Mesenchymal stem cell (in vitro differentiated cells and primary cell): ENCODE results near the gene AGAP6.
"Not testable (repeated sequence)": the region's sequence is repeated elsewhere in the genome, so short reads cannot be mapped to it uniquely, and the experiment has no call there.

Experiments used
- DNase-seq: peaks from one replicate; pipeline ENCODE4 v3.0.0-alpha.2; 2013
- H2AFZ ChIP-seq: one replicate; pipeline ENCODE4 v1.6.1; 2013; ENCODE audit warnings: low read depth, mild to moderate bottlenecking, control low read depth, inconsistent platforms, low read length, moderate library complexity
- H2AK5ac ChIP-seq: 2 replicates; pipeline ENCODE4 v1.6.1; 2013; ENCODE audit warnings: low read length, moderate library complexity, mild to moderate bottlenecking, inconsistent platforms; ENCODE audit not compliant: severe bottlenecking
- H2BK120ac ChIP-seq: one replicate; pipeline ENCODE4 v1.6.1; 2013; ENCODE audit warnings: low read depth, mild to moderate bottlenecking, inconsistent platforms, low read length, moderate library complexity
- H2BK12ac ChIP-seq, 2 experiments: one replicate each; pipeline ENCODE4 v1.6.1; 2013; ENCODE audit warnings: inconsistent platforms in 2 of 2, low read length in 2 of 2, mild to moderate bottlenecking in 2 of 2, moderate library complexity in 2 of 2, control low read depth in 1 of 2
- H2BK15ac ChIP-seq: one replicate; pipeline ENCODE4 v1.6.1; 2013; ENCODE audit warnings: mild to moderate bottlenecking, low read depth, inconsistent platforms; ENCODE audit not compliant: poor library complexity, severe bottlenecking
- H2BK5ac ChIP-seq: 2 replicates; pipeline ENCODE4 v1.6.1; 2013; ENCODE audit warnings: low read depth, mild to moderate bottlenecking, low read length, control low read depth, inconsistent platforms; ENCODE audit not compliant: poor library complexity, severe bottlenecking
- H3K14ac ChIP-seq, 2 experiments: one replicate each; pipeline ENCODE4 v1.6.1; 2013; ENCODE audit warnings: inconsistent platforms in 2 of 2, low read length in 2 of 2, control low read depth in 1 of 2, mild to moderate bottlenecking in 1 of 2, moderate library complexity in 1 of 2
- H3K18ac ChIP-seq, 2 experiments: one replicate each; pipeline ENCODE4 v1.6.1; 2013; ENCODE audit warnings: inconsistent platforms in 2 of 2, low read length in 2 of 2, control low read depth in 1 of 2, low read depth in 1 of 2, mild to moderate bottlenecking in 1 of 2
- H3K23ac ChIP-seq, 2 experiments: one replicate each; pipeline ENCODE4 v1.6.1; 2013; ENCODE audit warnings: inconsistent platforms in 2 of 2, low read length in 2 of 2, mild to moderate bottlenecking in 2 of 2, moderate library complexity in 2 of 2, control low read depth in 1 of 2
- H3K27ac ChIP-seq: 2 replicates; pipeline ENCODE4 v1.5.1; 2013; ENCODE audit warnings: mild to moderate bottlenecking, moderate library complexity, low read length, control low read depth, inconsistent platforms; ENCODE audit not compliant: poor library complexity, severe bottlenecking
- H3K27me3 ChIP-seq, 2 experiments: 2 replicates each; pipeline versions ENCODE4 v1.6.1 to v1.7.0; 2013; ENCODE audit warnings: low read length in 2 of 2, mild to moderate bottlenecking in 2 of 2, moderate library complexity in 2 of 2, control low read depth in 1 of 2, inconsistent platforms in 1 of 2; ENCODE audit not compliant: control insufficient read depth in 1 of 2, insufficient read depth in 1 of 2
- H3K36me3 ChIP-seq, 2 experiments: 2 replicates each; pipeline versions ENCODE4 v1.6.1 to v1.7.0; 2013; ENCODE audit warnings: low read length in 2 of 2, control low read depth in 1 of 2, inconsistent platforms in 1 of 2, low read depth in 1 of 2, mild to moderate bottlenecking in 1 of 2; ENCODE audit not compliant: insufficient read depth in 2 of 2, control insufficient read depth in 1 of 2
- H3K4ac ChIP-seq, 2 experiments: one replicate each; pipeline ENCODE4 v1.6.1; 2013; ENCODE audit warnings: inconsistent platforms in 2 of 2, low read length in 2 of 2, mild to moderate bottlenecking in 2 of 2, moderate library complexity in 2 of 2, control low read depth in 1 of 2, low read depth in 1 of 2
- H3K4me1 ChIP-seq: 2 replicates; pipeline ENCODE4 v1.6.1; 2013; ENCODE audit warnings: low read depth, low read length, control low read depth; ENCODE audit not compliant: control insufficient read depth, insufficient read depth
- H3K4me2 ChIP-seq: 2 replicates; pipeline ENCODE4 v1.6.1; 2013; ENCODE audit warnings: low read length, mild to moderate bottlenecking, inconsistent platforms; ENCODE audit not compliant: poor library complexity, severe bottlenecking
- H3K4me3 ChIP-seq, 2 experiments: 2 replicates each; pipeline versions ENCODE4 v1.5.1 to v1.7.0; 2013; ENCODE audit warnings: low read length in 2 of 2, mild to moderate bottlenecking in 2 of 2, control low read depth in 1 of 2, low read depth in 1 of 2; ENCODE audit not compliant: insufficient read depth in 1 of 2
- H3K79me1 ChIP-seq: replicated peaks from 2 replicates; pipeline ENCODE4 v1.6.1; 2013; ENCODE audit warnings: mild to moderate bottlenecking, control low read depth, low read length, inconsistent platforms; ENCODE audit not compliant: poor library complexity, severe bottlenecking
- H3K9ac ChIP-seq: 2 replicates; pipeline ENCODE4 v1.7.0; 2013; ENCODE audit warnings: mild to moderate bottlenecking, low read length, moderate library complexity
- H3K9me3 ChIP-seq: 2 replicates; pipeline ENCODE4 v1.7.0; 2013; ENCODE audit warnings: mild to moderate bottlenecking, low read length; ENCODE audit not compliant: control insufficient read depth
- H4K8ac ChIP-seq: one replicate; pipeline ENCODE4 v1.6.1; 2013; ENCODE audit warnings: inconsistent platforms, mild to moderate bottlenecking, low read length, moderate library complexity
- H4K91ac ChIP-seq: one replicate; pipeline ENCODE4 v1.6.1; 2013; ENCODE audit warnings: mild to moderate bottlenecking, low read length, inconsistent platforms
- WGBS: methylation state at CpG from one replicate; pipeline ENCODE4 v1.1.7; 2013; ENCODE audit warnings: mixed read lengths; 5-methylcytosine and 5-hydroxymethylcytosine counted together

AGAP6 gene

GRCh38 chr10:50016926-50017325 is 28.7 kb downstream of the AGAP6 start:
- H2AK5ac ChIP-seq, H3K9ac ChIP-seq, DNase-seq, H3K4ac ChIP-seq, H3K4me1 ChIP-seq, H2BK15ac ChIP-seq, H3K9me3 ChIP-seq, H3K36me3 ChIP-seq, H2BK12ac ChIP-seq, H3K4me3 ChIP-seq, H3K79me1 ChIP-seq, H3K27ac ChIP-seq, H3K18ac ChIP-seq, H3K27me3 ChIP-seq, H3K23ac ChIP-seq, H2BK5ac ChIP-seq, H2AFZ ChIP-seq, H3K4me2 ChIP-seq, H3K14ac ChIP-seq, H4K8ac ChIP-seq, H4K91ac ChIP-seq, H2BK120ac ChIP-seq: not testable (repeated sequence)
- 100% methylated on average over 2 of the region's 5 CpGs for WGBS

- H2BK12ac ChIP-seq, H3K18ac ChIP-seq, H3K36me3 ChIP-seq, H3K4me1 ChIP-seq, H3K9ac ChIP-seq, H4K8ac ChIP-seq, H2BK120ac ChIP-seq, H3K4me3 ChIP-seq, H3K14ac ChIP-seq, H3K4ac ChIP-seq, DNase-seq, H4K91ac ChIP-seq, H3K9me3 ChIP-seq, H2AFZ ChIP-seq, H2BK15ac ChIP-seq, H3K23ac ChIP-seq, H3K27me3 ChIP-seq, H3K79me1 ChIP-seq, H2BK5ac ChIP-seq, H3K27ac ChIP-seq, H3K4me2 ChIP-seq, H2AK5ac ChIP-seq: not testable (repeated sequence)
- WGBS: 83% methylated on average over 1 of the region's 5 CpGs
Observed at GRCh38 chr10:50017646-50018045, 29.4 kb downstream of the AGAP6 start.

GRCh38 chr10:50019279-50019678 is 31.1 kb downstream of the AGAP6 start:
- H3K79me1 ChIP-seq, H3K4me1 ChIP-seq, H3K4me2 ChIP-seq, H4K91ac ChIP-seq, H2BK12ac ChIP-seq, H2BK5ac ChIP-seq, H3K27ac ChIP-seq, H3K36me3 ChIP-seq, H4K8ac ChIP-seq, H3K9ac ChIP-seq, DNase-seq, H2AFZ ChIP-seq, H3K4ac ChIP-seq, H3K18ac ChIP-seq, H3K9me3 ChIP-seq, H3K23ac ChIP-seq, H2BK15ac ChIP-seq, H3K14ac ChIP-seq, H3K27me3 ChIP-seq, H2AK5ac ChIP-seq, H2BK120ac ChIP-seq, H3K4me3 ChIP-seq: not testable (repeated sequence)
- WGBS: 92% methylated on average over 3 of the region's 3 CpGs

- H3K14ac ChIP-seq: peak overlapping the region in 1 of 2 experiments; percentile 60
- H3K9me3 ChIP-seq, H4K8ac ChIP-seq, H3K4me2 ChIP-seq, H2AK5ac ChIP-seq, H3K18ac ChIP-seq, H3K4me3 ChIP-seq, H3K36me3 ChIP-seq, H4K91ac ChIP-seq, H3K9ac ChIP-seq, H3K79me1 ChIP-seq, H2AFZ ChIP-seq, H3K4ac ChIP-seq, DNase-seq, H3K4me1 ChIP-seq, H2BK15ac ChIP-seq, H3K27ac ChIP-seq, H2BK12ac ChIP-seq, H3K23ac ChIP-seq, H2BK5ac ChIP-seq, H2BK120ac ChIP-seq: not testable (repeated sequence)
- H3K27me3 ChIP-seq: peaks cover 4 to 17% of the 10 kb centered on the region in 2 experiments
- WGBS: 81% methylated on average over 9 of the region's 13 CpGs
Observed at GRCh38 chr10:50020451-50021024, 32.3 kb downstream of the AGAP6 start.
